Measurements from ENCODE around the gene TARS1. TPM values are rescaled to one million over a fixed set of nuclear protein-coding genes. Genes with fewer than 3 reads are reported as not detected.

The TARS1 gene
- total RNA-seq, 1 donor from 2014 or later = 306 TPM

DNA sequence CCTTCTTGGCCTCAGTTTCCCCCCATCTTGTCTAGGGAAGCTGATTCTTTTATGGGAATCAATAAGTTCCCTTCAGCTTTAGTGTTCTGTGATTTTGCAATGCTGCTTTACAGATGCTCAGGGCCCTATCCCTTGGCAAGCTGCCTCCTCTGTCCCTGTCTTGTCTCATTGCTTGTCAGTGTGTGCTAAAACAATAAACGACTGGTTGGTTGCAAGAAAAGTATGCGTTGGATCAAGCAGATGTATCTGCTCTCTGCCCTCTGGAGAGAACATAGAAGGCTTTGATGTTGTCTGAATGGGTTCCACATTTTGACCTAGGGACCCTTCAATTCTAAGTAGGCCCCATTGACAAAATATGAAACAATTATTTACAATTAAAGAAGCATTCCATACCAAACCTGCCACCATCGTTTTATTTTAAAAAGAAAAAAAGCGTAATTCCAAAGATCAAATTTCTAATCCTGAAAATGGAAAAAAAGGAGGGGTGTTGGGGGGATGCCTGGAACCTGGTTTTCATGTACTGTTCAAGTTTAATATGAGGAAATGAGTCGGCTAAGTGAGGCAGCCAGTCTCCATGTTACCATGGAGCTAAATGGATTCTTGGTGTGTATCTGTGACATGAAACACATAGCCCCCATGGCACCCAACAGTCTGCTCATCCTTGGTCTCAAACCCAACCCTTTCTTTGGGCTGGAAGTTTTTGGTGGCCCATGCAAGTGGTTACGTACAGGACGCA is 31.2 kb upstream of the TARS1 start:
- FAIRE-seq (no peak), DNase-seq (ENCODE audit: low read depth) (no peak)
- no peaks in the 10 kb centered on the region for H3K27me3 Mint-ChIP-seq (ENCODE audit: low read depth, unreplicated experiment)
- Histone ChIP-seq H3K36me3 (ENCODE audit: insufficient read depth, low read length) (no peaks in the 10 kb centered on the region), H3K9ac (ENCODE audit: low read length) (no peak overlapping the region), H3K27me3 (ENCODE audit: insufficient read depth, low read length) (no peaks in the 10 kb centered on the region), H2AFZ (ENCODE audit: low read depth, low read length) (no peak overlapping the region), H3K27ac (ENCODE audit: low read depth, low read length) (no peak overlapping the region), H3K79me2 (ENCODE audit: insufficient read depth, low read length) (no peaks in the 10 kb centered on the region), H3K4me1 (ENCODE audit: insufficient read depth, low read length) (no peaks in the 10 kb centered on the region), H3K4me3 (ENCODE audit: insufficient read depth, low read depth, low read length) (no peak overlapping the region), H4K20me1 (ENCODE audit: insufficient read depth, low read length) (no peaks in the 10 kb centered on the region), H3K9me3 (ENCODE audit: insufficient read depth, low read depth, low read length) (no peaks in the 10 kb centered on the region), H3K4me2 (ENCODE audit: low read length) (no peak overlapping the region)
- no peak for TF ChIP-seq EZH2 (IDR thresholded peaks at IDR 0.05; ENCODE audit: insufficient read depth, low read length)
- TF ChIP-seq, protein P1, sequence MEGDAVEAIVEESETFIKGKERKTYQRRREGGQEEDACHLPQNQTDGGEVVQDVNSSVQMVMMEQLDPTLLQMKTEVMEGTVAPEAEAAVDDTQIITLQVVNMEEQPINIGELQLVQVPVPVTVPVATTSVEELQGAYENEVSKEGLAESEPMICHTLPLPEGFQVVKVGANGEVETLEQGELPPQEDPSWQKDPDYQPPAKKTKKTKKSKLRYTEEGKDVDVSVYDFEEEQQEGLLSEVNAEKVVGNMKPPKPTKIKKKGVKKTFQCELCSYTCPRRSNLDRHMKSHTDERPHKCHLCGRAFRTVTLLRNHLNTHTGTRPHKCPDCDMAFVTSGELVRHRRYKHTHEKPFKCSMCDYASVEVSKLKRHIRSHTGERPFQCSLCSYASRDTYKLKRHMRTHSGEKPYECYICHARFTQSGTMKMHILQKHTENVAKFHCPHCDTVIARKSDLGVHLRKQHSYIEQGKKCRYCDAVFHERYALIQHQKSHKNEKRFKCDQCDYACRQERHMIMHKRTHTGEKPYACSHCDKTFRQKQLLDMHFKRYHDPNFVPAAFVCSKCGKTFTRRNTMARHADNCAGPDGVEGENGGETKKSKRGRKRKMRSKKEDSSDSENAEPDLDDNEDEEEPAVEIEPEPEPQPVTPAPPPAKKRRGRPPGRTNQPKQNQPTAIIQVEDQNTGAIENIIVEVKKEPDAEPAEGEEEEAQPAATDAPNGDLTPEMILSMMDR (IDR thresholded peaks at IDR 0.05; ENCODE audit: insufficient read depth, low read depth, low read length) = no peak
- no peak overlapping the region for H3K27ac Mint-ChIP-seq (ENCODE audit: unreplicated experiment)
- H3K4me1 Mint-ChIP-seq (ENCODE audit: low read depth, unreplicated experiment) = no peaks in the 10 kb centered on the region
- H3K36me3 Mint-ChIP-seq (ENCODE audit: low read depth, unreplicated experiment) = no peaks in the 10 kb centered on the region
- peaks cover 2% of the 10 kb centered on the region for H3K9me3 Mint-ChIP-seq (ENCODE audit: unreplicated experiment)
- H3K4me3 Mint-ChIP-seq (ENCODE audit: unreplicated experiment) = no peak overlapping the region

DNA sequence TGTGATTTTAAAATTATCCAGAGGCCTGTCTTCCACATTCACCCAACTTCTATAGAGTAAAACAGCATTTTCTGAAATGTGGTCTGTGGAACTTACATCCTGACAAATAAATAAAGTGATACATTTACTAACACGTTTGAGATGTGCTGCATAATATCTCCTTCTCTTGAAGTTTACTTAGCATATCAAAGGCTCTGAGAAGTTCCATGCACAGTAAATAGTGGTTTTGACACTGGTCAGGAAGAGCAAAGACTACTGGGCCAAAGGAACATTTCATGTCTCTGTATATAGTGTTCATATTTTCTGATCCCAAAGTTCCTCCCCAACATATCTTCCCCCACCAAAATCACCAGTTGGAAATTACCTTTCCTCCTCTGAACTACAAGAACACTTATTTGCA is 30.5 kb upstream of the TARS1 start:
- Histone ChIP-seq H3K27ac (ENCODE audit: low read depth, low read length) (no peak overlapping the region), H2AFZ (ENCODE audit: low read depth, low read length) (no peak overlapping the region), H3K27me3 (ENCODE audit: insufficient read depth, low read length) (no peaks in the 10 kb centered on the region), H3K79me2 (ENCODE audit: insufficient read depth, low read length) (no peaks in the 10 kb centered on the region), H3K36me3 (ENCODE audit: insufficient read depth, low read length) (no peaks in the 10 kb centered on the region), H3K9ac (ENCODE audit: low read length) (no peak overlapping the region), H3K4me3 (ENCODE audit: insufficient read depth, low read depth, low read length) (no peak overlapping the region), H3K9me3 (ENCODE audit: insufficient read depth, low read depth, low read length) (no peaks in the 10 kb centered on the region), H3K4me2 (ENCODE audit: low read length) (no peak overlapping the region), H4K20me1 (ENCODE audit: insufficient read depth, low read length) (no peaks in the 10 kb centered on the region), H3K4me1 (ENCODE audit: insufficient read depth, low read length) (no peaks in the 10 kb centered on the region)
- H3K27ac Mint-ChIP-seq (ENCODE audit: unreplicated experiment) = no peak overlapping the region
- H3K4me1 Mint-ChIP-seq (ENCODE audit: low read depth, unreplicated experiment) = no peaks in the 10 kb centered on the region
- no peak overlapping the region for H3K4me3 Mint-ChIP-seq (ENCODE audit: unreplicated experiment)
- DNase-seq (ENCODE audit: low read depth) (no peak), FAIRE-seq (peak; percentile 43)
- H3K36me3 Mint-ChIP-seq (ENCODE audit: low read depth, unreplicated experiment) = no peaks in the 10 kb centered on the region
- no peaks in the 10 kb centered on the region for H3K9me3 Mint-ChIP-seq (ENCODE audit: unreplicated experiment)
- H3K27me3 Mint-ChIP-seq (ENCODE audit: low read depth, unreplicated experiment) = no peaks in the 10 kb centered on the region
- TF ChIP-seq EZH2 (IDR thresholded peaks at IDR 0.05; ENCODE audit: insufficient read depth, low read length) = no peak
- TF ChIP-seq, protein P1 (IDR thresholded peaks at IDR 0.05; ENCODE audit: insufficient read depth, low read depth, low read length) = no peak

DNA sequence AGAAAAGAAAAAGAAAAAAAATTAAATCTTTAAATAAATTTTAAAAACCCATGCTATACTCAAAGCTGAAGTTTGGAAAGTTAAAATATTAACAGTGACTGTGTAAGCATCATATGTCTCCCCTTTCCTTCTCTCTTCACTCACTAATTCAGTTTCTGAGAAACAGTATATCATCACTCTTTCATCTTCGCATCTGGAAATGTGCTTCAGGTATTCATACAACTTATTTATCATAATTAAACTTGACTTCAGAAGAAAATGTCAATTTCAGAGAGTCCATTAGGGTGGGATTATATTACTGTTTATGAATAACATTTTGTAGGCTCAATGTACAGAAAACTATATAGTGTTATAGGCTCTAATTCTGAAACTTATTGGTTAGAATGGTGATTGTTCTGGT is 29.3 kb upstream of the TARS1 start:
- no peak for FAIRE-seq
- no peak for DNase-seq (ENCODE audit: low read depth)
- H3K4me2 ChIP-seq (ENCODE audit: low read length) = no peak overlapping the region
- no peaks in the 10 kb centered on the region for H3K36me3 ChIP-seq (ENCODE audit: insufficient read depth, low read length)
- H3K9me3 ChIP-seq (ENCODE audit: insufficient read depth, low read depth, low read length) = no peaks in the 10 kb centered on the region
- no peaks in the 10 kb centered on the region for H3K79me2 ChIP-seq (ENCODE audit: insufficient read depth, low read length)
- H2AFZ ChIP-seq (ENCODE audit: low read depth, low read length) = no peak overlapping the region
- H3K4me1 ChIP-seq (ENCODE audit: insufficient read depth, low read length) = no peaks in the 10 kb centered on the region
- no peak overlapping the region for H3K27ac ChIP-seq (ENCODE audit: low read depth, low read length)
- no peaks in the 10 kb centered on the region for H4K20me1 ChIP-seq (ENCODE audit: insufficient read depth, low read length)
- Mint-ChIP-seq H3K27me3 (ENCODE audit: low read depth, unreplicated experiment) (no peaks in the 10 kb centered on the region), H3K9me3 (ENCODE audit: unreplicated experiment) (no peaks in the 10 kb centered on the region), H3K4me1 (ENCODE audit: low read depth, unreplicated experiment) (no peaks in the 10 kb centered on the region), H3K4me3 (ENCODE audit: unreplicated experiment) (no peak overlapping the region), H3K27ac (ENCODE audit: unreplicated experiment) (no peak overlapping the region), H3K36me3 (ENCODE audit: low read depth, unreplicated experiment) (no peaks in the 10 kb centered on the region)
- no peaks in the 10 kb centered on the region for H3K27me3 ChIP-seq (ENCODE audit: insufficient read depth, low read length)
- H3K4me3 ChIP-seq (ENCODE audit: insufficient read depth, low read depth, low read length) = no peak overlapping the region
- no peak for TF ChIP-seq EZH2 (IDR thresholded peaks at IDR 0.05; ENCODE audit: insufficient read depth, low read length)
- TF ChIP-seq, protein P1 (IDR thresholded peaks at IDR 0.05; ENCODE audit: insufficient read depth, low read depth, low read length) = no peak
- H3K9ac ChIP-seq (ENCODE audit: low read length) = no peak overlapping the region
